Natural killer cell (primary cell): ENCODE measurements around the gene TENT5C. TPM values are rescaled to one million over a fixed set of nuclear protein-coding genes. Genes with fewer than 3 reads are reported as not detected.

ENCODE experiments used
- ATAC-seq, 3 donors: fragments of 150-1000 bp in 2 of 3; fragments of 200-7000 bp in 1 of 3; cut with Tn5 transposase; 1 replicate in 1 of 3; 2 replicates in 2 of 3; pipeline ENCODE4 v1.10.0; 2021; ENCODE audit warnings: mild to moderate bottlenecking in 2 of 3, moderate library complexity in 2 of 3
- DNase-seq, 2 donors: peaks; one replicate each; pipeline versions ENCODE4 v3.0.0 to v3.0.0-alpha.2; 2013 to 2021; ENCODE audit warnings: mixed read lengths in 1 of 2
- H3K27ac ChIP-seq: one replicate; pipeline ENCODE4 v1.5.1; 2013; ENCODE audit warnings: mild to moderate bottlenecking, low read length
- H3K27me3 ChIP-seq: one replicate; pipeline ENCODE4 v1.6.1; 2013; ENCODE audit warnings: low read length; ENCODE audit not compliant: control insufficient read depth, insufficient read depth
- H3K36me3 ChIP-seq: one replicate; pipeline ENCODE4 v1.6.1; 2013; ENCODE audit warnings: low read length; ENCODE audit not compliant: control insufficient read depth, insufficient read depth
- H3K4me1 ChIP-seq: one replicate; pipeline ENCODE4 v1.6.1; 2013; ENCODE audit warnings: low read length; ENCODE audit not compliant: control insufficient read depth, insufficient read depth
- H3K4me3 ChIP-seq: one replicate; pipeline ENCODE4 v1.5.1; 2013; ENCODE audit warnings: low read length
- H3K9me3 ChIP-seq: one replicate; pipeline ENCODE4 v1.6.1; 2013; ENCODE audit warnings: low read length; ENCODE audit not compliant: control insufficient read depth, insufficient read depth
- H3K27ac Mint-ChIP-seq, 2 donors: one replicate each; pipeline ENCODE4 v1.8.0; 2022; ENCODE audit warnings: mild to moderate bottlenecking in 2 of 2, mixed read lengths in 2 of 2, moderate library complexity in 1 of 2
- H3K27me3 Mint-ChIP-seq, 2 donors: one replicate each; pipeline ENCODE4 v1.8.0; 2022; ENCODE audit warnings: low read depth in 2 of 2, mixed read lengths in 2 of 2
- H3K36me3 Mint-ChIP-seq: one replicate; pipeline ENCODE4 v1.8.0; 2022; ENCODE audit warnings: mixed read lengths
- H3K4me1 Mint-ChIP-seq, 2 donors: one replicate each; pipeline ENCODE4 v1.8.0; 2022; ENCODE audit warnings: mixed read lengths in 2 of 2
- H3K4me3 Mint-ChIP-seq: one replicate; pipeline ENCODE4 v1.8.0; 2022; ENCODE audit warnings: mild to moderate bottlenecking, moderate library complexity, mixed read lengths
- H3K9me3 Mint-ChIP-seq, 2 donors: one replicate each; pipeline ENCODE4 v1.8.0; 2022; ENCODE audit warnings: mixed read lengths in 2 of 2
- WGBS: methylation state at CpG from one replicate; pipeline ENCODE4 v1.1.7; 2013; ENCODE audit warnings: missing lambda C conversion rate; ENCODE audit not compliant: insufficient coverage; 5-methylcytosine and 5-hydroxymethylcytosine counted together
- intact Hi-C: fragments of 100-400 bp; cut with micrococcal nuclease; formaldehyde crosslinking; loops from one replicate; pipeline ENCODE4 v1.14.2; 2022
- total RNA-seq, 4 donors: library from RNA; stranded (reverse); fragments of 120-200 nt in 1 of 4; gene quantifications; one replicate each; pipeline versions ENCODE4 v1.2.3 to v1.2.4, GENCODE V29; 2013 to 2022
- TF ChIP-seq, protein P1 (sequence below): fragments of 200-600 bp; IDR thresholded peaks from one replicate; pipeline ENCODE4 v1.8.0; 2022; ENCODE audit warnings: antibody characterized with exemption

Gene TENT5C
- total RNA-seq, 3 donors from 2014 or later (not counting 1 experiment from before 2014, with no cell fraction given): 80.6 to 109 (median 90.9) TPM

DNA sequence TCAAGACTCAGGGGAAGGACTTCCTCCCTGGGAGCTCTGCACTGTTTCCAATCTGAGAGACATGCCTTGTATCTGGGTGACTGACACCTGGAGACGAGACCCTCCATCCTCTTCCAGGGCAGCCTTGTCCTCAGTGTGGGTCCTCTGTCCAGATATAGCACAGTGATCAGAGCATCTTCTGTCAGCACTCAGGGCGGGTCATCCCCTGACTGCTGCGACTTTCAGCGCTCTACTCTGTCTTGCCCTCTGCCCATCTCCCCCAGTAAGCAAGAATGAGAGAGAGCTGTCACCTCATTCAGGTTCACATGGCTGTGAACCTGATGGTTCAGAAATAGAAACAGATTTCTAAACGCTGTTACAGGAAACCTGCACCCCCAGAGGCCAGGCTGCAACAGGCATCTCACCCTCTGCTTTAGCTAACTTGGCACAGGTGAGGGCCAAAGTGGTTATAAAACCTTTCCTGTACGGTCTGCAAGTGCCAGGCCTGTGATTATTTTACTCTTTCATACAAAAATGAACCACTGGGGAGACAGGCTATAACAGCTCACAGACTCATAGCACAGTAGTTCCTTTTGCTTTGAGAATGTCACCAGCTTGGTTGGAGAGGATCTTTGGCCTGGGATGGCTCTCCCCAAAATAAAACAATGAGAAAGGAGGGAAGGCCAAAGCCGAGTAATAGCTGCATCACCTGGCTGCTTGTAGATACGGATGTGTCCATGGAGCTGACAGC, 11.4 kb upstream of the TENT5C start:
- ATAC-seq (no peak), DNase-seq (no peak)
- H3K9me3 Mint-ChIP-seq: no peaks in the 10 kb centered on the region
- intact Hi-C loops: no loop called here
- no peaks in the 10 kb centered on the region for H3K36me3 ChIP-seq
- H3K4me1 Mint-ChIP-seq: no peaks in the 10 kb centered on the region
- no peaks in the 10 kb centered on the region for H3K9me3 ChIP-seq
- no peak overlapping the region for H3K4me3 ChIP-seq
- H3K4me1 ChIP-seq: no peaks in the 10 kb centered on the region
- H3K27ac Mint-ChIP-seq: no peak overlapping the region
- no peaks in the 10 kb centered on the region for H3K27me3 ChIP-seq
- peaks cover 5 to 8% of the 10 kb centered on the region in 2 donors for H3K27me3 Mint-ChIP-seq
- H3K4me3 Mint-ChIP-seq: no peak overlapping the region
- no peaks in the 10 kb centered on the region for H3K36me3 Mint-ChIP-seq
- no peak overlapping the region for H3K27ac ChIP-seq
- 72% methylated on average over 8 of the region's 8 CpGs for WGBS
- TF ChIP-seq, protein P1, sequence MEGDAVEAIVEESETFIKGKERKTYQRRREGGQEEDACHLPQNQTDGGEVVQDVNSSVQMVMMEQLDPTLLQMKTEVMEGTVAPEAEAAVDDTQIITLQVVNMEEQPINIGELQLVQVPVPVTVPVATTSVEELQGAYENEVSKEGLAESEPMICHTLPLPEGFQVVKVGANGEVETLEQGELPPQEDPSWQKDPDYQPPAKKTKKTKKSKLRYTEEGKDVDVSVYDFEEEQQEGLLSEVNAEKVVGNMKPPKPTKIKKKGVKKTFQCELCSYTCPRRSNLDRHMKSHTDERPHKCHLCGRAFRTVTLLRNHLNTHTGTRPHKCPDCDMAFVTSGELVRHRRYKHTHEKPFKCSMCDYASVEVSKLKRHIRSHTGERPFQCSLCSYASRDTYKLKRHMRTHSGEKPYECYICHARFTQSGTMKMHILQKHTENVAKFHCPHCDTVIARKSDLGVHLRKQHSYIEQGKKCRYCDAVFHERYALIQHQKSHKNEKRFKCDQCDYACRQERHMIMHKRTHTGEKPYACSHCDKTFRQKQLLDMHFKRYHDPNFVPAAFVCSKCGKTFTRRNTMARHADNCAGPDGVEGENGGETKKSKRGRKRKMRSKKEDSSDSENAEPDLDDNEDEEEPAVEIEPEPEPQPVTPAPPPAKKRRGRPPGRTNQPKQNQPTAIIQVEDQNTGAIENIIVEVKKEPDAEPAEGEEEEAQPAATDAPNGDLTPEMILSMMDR: no peak

DNA sequence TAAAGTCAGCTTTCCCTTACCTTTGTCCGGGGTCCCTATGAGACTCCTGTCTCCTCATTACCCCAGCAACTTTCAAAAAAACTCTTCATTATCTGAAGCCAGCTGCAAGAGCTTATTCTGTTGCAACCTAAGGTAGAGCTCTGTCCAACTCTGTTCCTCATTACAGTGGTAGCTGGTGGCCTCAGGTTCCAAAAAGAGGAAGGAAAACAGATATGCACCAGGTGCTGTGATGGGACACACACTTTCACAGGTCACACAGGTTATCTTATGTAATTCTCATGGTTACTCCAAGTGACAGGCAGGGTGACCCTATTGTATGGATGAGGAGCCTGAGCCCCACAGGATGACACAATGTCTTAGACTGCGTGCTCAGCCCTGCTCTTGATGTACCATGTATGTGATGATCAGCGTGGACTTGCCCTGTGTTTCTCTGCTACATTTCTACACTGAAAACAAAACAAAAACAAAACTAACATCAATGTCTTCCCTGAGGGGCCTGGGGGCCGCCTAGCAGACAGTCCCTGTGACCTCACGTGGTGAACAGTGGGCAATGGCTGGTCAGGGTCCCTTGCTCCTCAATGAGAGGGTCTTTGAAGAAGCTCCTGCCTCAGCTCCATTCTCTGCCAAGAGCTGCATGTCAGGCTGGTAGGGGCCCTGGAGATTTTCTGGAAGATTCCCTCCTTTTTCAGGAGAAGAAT, 9.7 kb upstream of the TENT5C start:
- H3K4me3 Mint-ChIP-seq: no peak overlapping the region
- Histone ChIP-seq H3K27ac (no peak overlapping the region), H3K9me3 (no peaks in the 10 kb centered on the region), H3K27me3 (no peaks in the 10 kb centered on the region), H3K4me1 (no peaks in the 10 kb centered on the region), H3K36me3 (no peaks in the 10 kb centered on the region), H3K4me3 (no peak overlapping the region)
- H3K36me3 Mint-ChIP-seq: no peaks in the 10 kb centered on the region
- peaks cover 5 to 8% of the 10 kb centered on the region in 2 donors for H3K27me3 Mint-ChIP-seq
- H3K9me3 Mint-ChIP-seq: no peaks in the 10 kb centered on the region
- ATAC-seq: no peak
- intact Hi-C loops: no loop called here
- WGBS: 52% methylated on average over 4 of the region's 5 CpGs
- H3K27ac Mint-ChIP-seq: no peak overlapping the region
- H3K4me1 Mint-ChIP-seq: no peaks in the 10 kb centered on the region
- TF ChIP-seq, protein P1: no peak
- DNase-seq: no peak

DNA sequence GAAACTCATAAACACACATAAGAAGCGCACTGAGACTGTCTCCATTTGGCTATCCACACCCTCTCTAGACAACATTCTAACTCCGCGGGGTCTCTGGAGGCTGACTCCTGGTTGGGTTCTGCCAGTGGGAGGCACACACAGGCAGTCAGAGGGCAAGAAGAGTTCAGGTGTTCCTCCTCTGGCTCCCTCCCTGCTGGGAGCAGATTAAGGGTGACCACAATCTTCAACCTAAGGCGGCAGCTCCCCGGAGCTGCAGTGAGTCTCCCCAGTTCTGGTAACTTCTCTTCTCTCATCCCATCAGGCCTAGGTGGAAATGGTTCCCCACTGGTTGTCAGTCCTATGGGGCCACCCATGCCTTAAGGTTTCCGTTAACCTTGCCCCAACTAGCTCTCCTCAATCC, 7.4 kb upstream of the TENT5C start:
- H3K4me1 ChIP-seq: no peaks in the 10 kb centered on the region
- intact Hi-C loops: no loop called here
- no peaks in the 10 kb centered on the region for H3K4me1 Mint-ChIP-seq
- no peak overlapping the region for H3K27ac Mint-ChIP-seq
- no peaks in the 10 kb centered on the region for H3K9me3 ChIP-seq
- no peaks in the 10 kb centered on the region for H3K27me3 ChIP-seq
- ATAC-seq: no peak
- no peak overlapping the region for H3K4me3 Mint-ChIP-seq
- no peak overlapping the region for H3K4me3 ChIP-seq
- no peak for DNase-seq
- peaks cover 8 to 15% of the 10 kb centered on the region in 2 donors for H3K27me3 Mint-ChIP-seq
- TF ChIP-seq, protein P1: no peak
- H3K9me3 Mint-ChIP-seq: no peaks in the 10 kb centered on the region
- no peak overlapping the region for H3K27ac ChIP-seq
- no peaks in the 10 kb centered on the region for H3K36me3 ChIP-seq
- 94% methylated on average over 6 of the region's 6 CpGs for WGBS
- no peaks in the 10 kb centered on the region for H3K36me3 Mint-ChIP-seq
